Tibial artery (tissue), 4 donors: Measurements from ENCODE around the gene KAT2A.
A peak's percentile ranks its signal among the peaks of the same experiment; 100 is the strongest.

ENCODE experiments used
- DNase-seq, 2 donors: peaks; one replicate each; pipeline ENCODE4 v3.0.0-alpha.2; 2019
- H3K27ac ChIP-seq, 2 donors: fragments of 200-600 bp; sonication (generic) in 1 of 2; 1 replicate in 1 of 2; 2 replicates in 1 of 2; pipeline ENCODE4 v1.5.1; 2018 to 2019; ENCODE audit warnings: mild to moderate bottlenecking in 1 of 2
- H3K27me3 ChIP-seq, 2 donors: fragments of 200-600 bp; sonication (generic) in 1 of 2; one replicate each; pipeline versions ENCODE4 v1.5.1 to v1.6.0; 2016 to 2019
- H3K36me3 ChIP-seq, 3 donors: fragments of 200-600 bp; sonication (generic) in 2 of 3; one replicate each; pipeline ENCODE4 v1.5.1; 2016 to 2019; ENCODE audit warnings: mild to moderate bottlenecking in 2 of 3
- H3K4me1 ChIP-seq, 4 donors: fragments of 200-600 bp; sonication (generic) in 2 of 4; 1 replicate in 3 of 4; 2 replicates in 1 of 4; pipeline ENCODE4 v1.5.1; 2016 to 2019
- H3K4me3 ChIP-seq, 2 donors: fragments of 200-600 bp; sonication (generic) in 1 of 2; 1 replicate in 1 of 2; 2 replicates in 1 of 2; pipeline ENCODE4 v1.5.1; 2018 to 2019; ENCODE audit warnings: mild to moderate bottlenecking in 2 of 2
- H3K9me3 ChIP-seq, 3 donors: fragments of 200-600 bp; sonication (generic) in 1 of 3; one replicate each; pipeline ENCODE4 v1.5.1; 2016 to 2019
- CTCF ChIP-seq, 2 experiments: fragments of 200-600 bp in 1 of 2; fragments of 450-650 bp in 1 of 2; IDR thresholded peaks; one replicate each; pipeline ENCODE4 v1.5.1; 2017 to 2019; ENCODE audit warnings: antibody characterized with exemption in 2 of 2, mild to moderate bottlenecking in 1 of 2, moderate library complexity in 1 of 2
- intact Hi-C: fragments of 100-400 bp; cut with DNase I; formaldehyde crosslinking; loops from one replicate; pipeline ENCODE4 v1.15.0; 2023; ENCODE audit warnings: low total_unique reads

Gene KAT2A

DNA sequence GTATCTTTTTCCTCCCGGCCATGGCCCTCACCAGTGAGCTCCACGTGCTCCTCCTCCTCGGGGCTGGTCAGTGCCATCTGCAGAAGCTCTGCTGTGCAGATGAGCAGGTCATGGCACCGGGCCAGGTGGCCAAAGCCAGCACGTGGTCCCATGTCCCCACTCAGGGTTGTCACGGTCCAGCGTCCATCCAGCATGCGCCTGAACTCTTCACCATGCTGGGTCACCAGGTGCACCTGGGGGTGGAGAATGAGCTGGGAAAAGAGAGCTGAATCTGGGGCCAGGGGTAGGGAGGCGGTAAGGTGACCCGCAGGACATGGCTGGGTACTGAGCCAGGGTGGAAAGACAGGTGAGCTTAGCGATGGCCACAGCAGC, 9.9 kb downstream of the KAT2A start:
- Histone ChIP-seq H3K27ac (peak overlapping the region; percentile 84 to 91), H3K4me1 (peaks cover 0 to 20% (median 12%) of the 10 kb centered on the region in 4 donors), H3K4me3 (peak overlapping the region; percentile 56 to 63), H3K27me3 (no peaks in the 10 kb centered on the region), H3K36me3 (peaks cover 9 to 35% (median 10%) of the 10 kb centered on the region in 3 donors), H3K9me3 (no peaks in the 10 kb centered on the region)
- intact Hi-C loops: loop anchor here (10.0 kb wide), 1 partner anchor 146 kb away; the partner anchor contains the start of gene CNP
- no peak for TF ChIP-seq CTCF (IDR thresholded peaks at IDR 0.05)
- no peak for DNase-seq

GRCh38 chr17:42110301-42111264, 10.6 kb downstream of the KAT2A start:
- Histone ChIP-seq H3K4me1 (peaks cover 0 to 20% (median 12%) of the 10 kb centered on the region in 4 donors), H3K27me3 (no peaks in the 10 kb centered on the region), H3K4me3 (no peak overlapping the region), H3K27ac (peak overlapping the region in 1 of 2 donors; percentile 91), H3K36me3 (peaks cover 9 to 35% (median 10%) of the 10 kb centered on the region in 3 donors), H3K9me3 (no peaks in the 10 kb centered on the region)
- no peak for DNase-seq
- intact Hi-C loops: loop anchor here (10.0 kb wide), 1 partner anchor 146 kb away; the partner anchor contains the start of gene CNP
- no peak for TF ChIP-seq CTCF (IDR thresholded peaks at IDR 0.05)

GRCh38 chr17:42109086-42109485, 12.1 kb downstream of the KAT2A start:
- peaks cover 0 to 20% (median 12%) of the 10 kb centered on the region in 4 donors for H3K4me1 ChIP-seq
- TF ChIP-seq CTCF (IDR thresholded peaks at IDR 0.05): no peak
- peaks cover 10 to 47% (median 14%) of the 10 kb centered on the region in 3 donors for H3K36me3 ChIP-seq
- H3K27me3 ChIP-seq: no peaks in the 10 kb centered on the region
- no peaks in the 10 kb centered on the region for H3K9me3 ChIP-seq
- no peak overlapping the region for H3K27ac ChIP-seq
- intact Hi-C loops: no loop called here
- H3K4me3 ChIP-seq: no peak overlapping the region
- DNase-seq: no peak

- H3K4me3 ChIP-seq: no peak overlapping the region
- H3K9me3 ChIP-seq: no peaks in the 10 kb centered on the region
- DNase-seq: peak in 1 of 2 donors; percentile 46
- no peak overlapping the region for H3K27ac ChIP-seq
- H3K4me1 ChIP-seq: peaks cover 0 to 14% (median 8%) of the 10 kb centered on the region in 4 donors
- intact Hi-C loops: no loop called here
- TF ChIP-seq CTCF (IDR thresholded peaks at IDR 0.05): no peak
- H3K36me3 ChIP-seq: peaks cover 10 to 57% (median 11%) of the 10 kb centered on the region in 3 donors
- H3K27me3 ChIP-seq: no peaks in the 10 kb centered on the region
Measured at GRCh38 chr17:42107597-42108576, 13.3 kb downstream of the KAT2A start.

DNA sequence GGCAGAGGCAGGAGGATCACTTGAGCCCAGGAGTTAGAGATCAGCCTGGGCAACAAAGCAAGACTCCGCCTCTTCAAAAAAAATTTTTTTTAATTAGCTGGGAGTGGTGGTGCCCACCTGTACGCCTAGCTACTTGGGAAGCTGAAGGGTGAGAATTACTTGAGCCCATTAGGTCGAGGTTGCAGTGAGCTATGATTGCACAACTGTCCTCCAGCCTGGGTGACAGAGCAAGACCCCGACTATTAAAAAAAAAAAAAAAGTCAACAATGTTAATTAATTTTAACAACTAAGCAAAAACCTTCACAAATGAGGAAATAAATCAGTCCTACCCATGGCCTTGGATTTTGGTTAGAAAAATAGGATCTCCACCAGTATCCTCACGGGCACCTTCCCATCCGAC, 14.0 kb downstream of the KAT2A start:
- Histone ChIP-seq H3K27ac (no peak overlapping the region), H3K4me3 (no peak overlapping the region), H3K36me3 (peaks cover 10 to 60% (median 11%) of the 10 kb centered on the region in 3 donors), H3K9me3 (no peaks in the 10 kb centered on the region), H3K4me1 (peaks cover 0 to 11% (median 5%) of the 10 kb centered on the region in 4 donors), H3K27me3 (no peaks in the 10 kb centered on the region)
- no peak for TF ChIP-seq CTCF (IDR thresholded peaks at IDR 0.05)
- intact Hi-C loops: no loop called here
- DNase-seq: no peak
